Astrocyte (in vitro differentiated cells and primary cell): ENCODE results near the gene HSD11B2.

Experiments used
- EZH2 ChIP-seq: IDR thresholded peaks from 2 replicates; pipeline ENCODE4 v1.6.1; 2012; ENCODE audit warnings: mild to moderate bottlenecking, low read length, inconsistent platforms; ENCODE audit not compliant: insufficient read depth
- TF ChIP-seq, protein P1 (sequence below): IDR thresholded peaks from 2 replicates; pipeline ENCODE4 v1.5.1; 2011; ENCODE audit warnings: low read depth, mild to moderate bottlenecking, inconsistent platforms, low read length, moderate library complexity; ENCODE audit not compliant: insufficient read depth

DNA sequence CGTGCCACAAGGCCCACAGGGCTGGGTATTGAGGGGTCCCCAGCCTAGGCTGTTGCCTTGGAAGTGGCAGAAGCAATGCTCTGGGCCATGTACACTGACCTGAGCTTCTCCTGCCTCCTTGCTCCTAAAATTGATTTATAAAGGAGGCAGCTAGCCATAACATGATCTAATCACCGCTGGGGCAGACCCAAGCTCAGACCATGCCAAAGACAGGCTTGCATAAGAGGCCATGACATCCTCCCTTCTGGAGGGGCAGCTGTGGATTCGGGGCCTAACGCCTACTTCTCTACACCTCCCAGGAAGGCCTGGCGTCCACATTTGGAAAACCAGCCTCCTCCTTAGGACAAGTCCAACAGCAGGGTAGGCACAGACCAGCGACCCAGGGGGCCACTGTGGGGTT lies 12.3 kb downstream of the HSD11B2 start:
- TF ChIP-seq, protein P1, sequence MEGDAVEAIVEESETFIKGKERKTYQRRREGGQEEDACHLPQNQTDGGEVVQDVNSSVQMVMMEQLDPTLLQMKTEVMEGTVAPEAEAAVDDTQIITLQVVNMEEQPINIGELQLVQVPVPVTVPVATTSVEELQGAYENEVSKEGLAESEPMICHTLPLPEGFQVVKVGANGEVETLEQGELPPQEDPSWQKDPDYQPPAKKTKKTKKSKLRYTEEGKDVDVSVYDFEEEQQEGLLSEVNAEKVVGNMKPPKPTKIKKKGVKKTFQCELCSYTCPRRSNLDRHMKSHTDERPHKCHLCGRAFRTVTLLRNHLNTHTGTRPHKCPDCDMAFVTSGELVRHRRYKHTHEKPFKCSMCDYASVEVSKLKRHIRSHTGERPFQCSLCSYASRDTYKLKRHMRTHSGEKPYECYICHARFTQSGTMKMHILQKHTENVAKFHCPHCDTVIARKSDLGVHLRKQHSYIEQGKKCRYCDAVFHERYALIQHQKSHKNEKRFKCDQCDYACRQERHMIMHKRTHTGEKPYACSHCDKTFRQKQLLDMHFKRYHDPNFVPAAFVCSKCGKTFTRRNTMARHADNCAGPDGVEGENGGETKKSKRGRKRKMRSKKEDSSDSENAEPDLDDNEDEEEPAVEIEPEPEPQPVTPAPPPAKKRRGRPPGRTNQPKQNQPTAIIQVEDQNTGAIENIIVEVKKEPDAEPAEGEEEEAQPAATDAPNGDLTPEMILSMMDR: no peak
- no peak for TF ChIP-seq EZH2
